HFF-Myc (cell line): ENCODE measurements around the gene DYNC1H1.

ENCODE experiments used
- DNase-seq: peaks from one replicate; pipeline ENCODE4 v3.0.0-alpha.2; 2011; ENCODE audit warnings: low read depth; ENCODE audit errors: extremely low read depth
- H3K4me3 ChIP-seq: replicated peaks from 2 replicates; pipeline ENCODE4 v1.5.1; 2011; ENCODE audit warnings: low read depth, mild to moderate bottlenecking, control low read depth, low read length
- TF ChIP-seq, protein P1 (sequence below): IDR thresholded peaks from 2 replicates; pipeline ENCODE4 v1.5.1; 2012; ENCODE audit warnings: mild to moderate bottlenecking, low read depth, low read length, control low read depth; ENCODE audit errors: missing control alignments

Gene DYNC1H1

GRCh38 chr14:102047808-102048540 is 83.6 kb downstream of the DYNC1H1 start:
- TF ChIP-seq, protein P1, sequence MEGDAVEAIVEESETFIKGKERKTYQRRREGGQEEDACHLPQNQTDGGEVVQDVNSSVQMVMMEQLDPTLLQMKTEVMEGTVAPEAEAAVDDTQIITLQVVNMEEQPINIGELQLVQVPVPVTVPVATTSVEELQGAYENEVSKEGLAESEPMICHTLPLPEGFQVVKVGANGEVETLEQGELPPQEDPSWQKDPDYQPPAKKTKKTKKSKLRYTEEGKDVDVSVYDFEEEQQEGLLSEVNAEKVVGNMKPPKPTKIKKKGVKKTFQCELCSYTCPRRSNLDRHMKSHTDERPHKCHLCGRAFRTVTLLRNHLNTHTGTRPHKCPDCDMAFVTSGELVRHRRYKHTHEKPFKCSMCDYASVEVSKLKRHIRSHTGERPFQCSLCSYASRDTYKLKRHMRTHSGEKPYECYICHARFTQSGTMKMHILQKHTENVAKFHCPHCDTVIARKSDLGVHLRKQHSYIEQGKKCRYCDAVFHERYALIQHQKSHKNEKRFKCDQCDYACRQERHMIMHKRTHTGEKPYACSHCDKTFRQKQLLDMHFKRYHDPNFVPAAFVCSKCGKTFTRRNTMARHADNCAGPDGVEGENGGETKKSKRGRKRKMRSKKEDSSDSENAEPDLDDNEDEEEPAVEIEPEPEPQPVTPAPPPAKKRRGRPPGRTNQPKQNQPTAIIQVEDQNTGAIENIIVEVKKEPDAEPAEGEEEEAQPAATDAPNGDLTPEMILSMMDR: no peak
- no peak overlapping the region for H3K4me3 ChIP-seq
- DNase-seq: no peak

DNA sequence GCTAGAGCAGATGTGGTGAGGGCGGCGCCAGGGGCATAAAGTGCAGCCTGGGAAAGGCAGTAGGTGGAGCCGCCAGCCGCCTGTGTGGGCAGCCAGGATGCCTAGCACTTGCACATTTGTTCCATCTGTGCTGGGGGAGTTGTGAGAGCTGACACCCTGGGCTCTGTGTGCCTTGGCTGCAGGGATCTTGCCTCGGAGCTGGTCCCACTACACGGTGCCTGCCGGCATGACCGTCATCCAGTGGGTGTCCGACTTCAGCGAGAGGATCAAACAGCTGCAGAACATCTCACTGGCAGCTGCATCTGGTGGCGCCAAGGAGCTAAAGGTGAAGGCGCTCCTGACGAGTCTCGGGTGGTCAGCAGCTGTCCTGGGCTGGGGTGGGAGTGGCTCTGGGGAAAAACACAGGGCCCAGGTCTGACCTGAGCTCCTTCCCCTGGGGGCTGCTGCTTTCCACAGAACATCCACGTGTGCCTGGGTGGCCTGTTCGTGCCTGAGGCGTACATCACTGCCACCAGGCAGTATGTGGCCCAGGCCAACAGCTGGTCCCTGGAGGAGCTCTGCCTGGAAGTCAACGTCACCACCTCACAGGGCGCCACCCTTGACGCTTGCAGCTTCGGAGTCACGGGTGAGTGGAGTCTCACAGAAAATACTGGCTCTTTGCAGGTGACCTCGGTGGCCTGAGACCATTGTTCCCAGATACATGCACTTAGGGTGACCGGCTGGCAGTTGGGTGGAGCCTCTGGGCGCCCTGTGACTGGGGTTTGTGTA is 85.1 kb downstream of the DYNC1H1 start:
- no peak for DNase-seq
- TF ChIP-seq, protein P1: no peak
- no peak overlapping the region for H3K4me3 ChIP-seq

GRCh38 chr14:102050026-102050405 is 85.6 kb downstream of the DYNC1H1 start:
- H3K4me3 ChIP-seq: no peak overlapping the region
- no peak for DNase-seq
- TF ChIP-seq, protein P1: no peak

DNA sequence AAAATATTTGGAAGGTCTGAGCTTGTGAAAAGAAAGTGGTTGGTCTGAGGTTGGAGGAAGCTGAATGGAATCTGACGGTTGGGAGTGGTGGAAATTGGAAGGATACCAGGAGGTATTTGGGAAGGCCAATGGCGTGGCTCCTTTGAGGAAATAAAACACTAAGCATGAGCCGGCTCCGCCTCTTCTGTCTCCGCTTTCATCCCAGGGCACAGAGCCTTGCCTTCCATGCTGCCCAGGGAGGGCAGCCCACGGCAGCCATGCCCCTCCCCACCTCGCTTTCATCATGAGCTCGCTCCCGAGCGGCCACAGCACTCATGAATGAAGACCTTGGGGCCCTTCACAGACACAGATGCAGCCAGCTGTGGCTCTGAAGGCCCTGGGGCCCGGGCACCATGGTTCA is 86.3 kb downstream of the DYNC1H1 start:
- TF ChIP-seq, protein P1: no peak
- no peak for DNase-seq
- no peak overlapping the region for H3K4me3 ChIP-seq

- TF ChIP-seq, protein P1: no peak
- no peak for DNase-seq
- no peak overlapping the region for H3K4me3 ChIP-seq
These were observed 88.1 kb downstream of the DYNC1H1 start for GRCh38 chr14:102052522-102052921.

DNA sequence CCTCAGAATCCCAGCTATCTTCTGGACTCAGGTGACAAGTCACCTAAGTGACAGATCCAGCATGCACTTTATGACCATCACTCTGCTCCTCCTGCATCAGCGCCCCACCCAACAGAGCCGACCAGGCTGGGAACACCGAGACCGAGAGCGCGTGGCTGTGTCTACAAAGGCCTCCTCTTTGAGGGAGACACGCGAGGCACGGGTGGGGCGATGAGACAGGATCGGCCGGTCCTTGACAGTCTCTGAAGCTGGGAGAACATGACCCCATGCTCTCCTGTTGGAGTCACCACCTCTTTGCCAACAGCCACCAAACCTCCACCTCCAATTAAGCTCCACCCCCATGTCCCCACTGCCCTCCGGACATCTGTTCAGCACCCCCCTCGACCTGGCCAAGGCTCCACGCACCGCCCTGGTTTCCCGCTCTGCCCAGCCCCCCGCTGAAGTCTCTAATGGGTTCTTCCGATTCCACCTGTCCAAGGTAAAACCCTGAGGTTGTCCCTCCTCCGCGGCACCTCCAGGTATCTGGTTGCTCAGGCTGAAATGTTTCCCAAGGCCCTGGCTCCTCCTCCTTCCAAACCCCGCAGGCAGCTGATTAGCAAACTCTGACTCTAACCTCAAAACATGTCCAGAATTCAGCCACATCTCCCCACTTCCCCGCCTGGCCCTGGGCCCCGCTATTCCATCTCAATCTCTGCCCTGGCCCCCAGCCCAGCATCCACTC is 91.0 kb downstream of the DYNC1H1 start:
- TF ChIP-seq, protein P1: no peak
- no peak for DNase-seq
- no peak overlapping the region for H3K4me3 ChIP-seq
